GM23248 (cell line): Measurements from ENCODE around the gene ZNF408. TPM values are rescaled to one million over a fixed set of nuclear protein-coding genes. Genes with fewer than 3 reads are reported as not detected.

Source experiments
- DNase-seq: peaks from one replicate; pipeline ENCODE4 v3.0.0-alpha.2; 2015
- H2AFZ ChIP-seq: fragments of 200-600 bp; sonication (generic); 2 replicates; pipeline ENCODE4 v1.6.1; 2016; ENCODE audit warnings: antibody characterized with exemption
- H3F3A ChIP-seq: fragments of 200-600 bp; sonication (generic); 2 replicates; pipeline ENCODE4 v1.6.1; 2016; ENCODE audit warnings: mild to moderate bottlenecking, antibody characterized with exemption, mixed run types; ENCODE audit not compliant: insufficient read depth
- H3K27ac ChIP-seq: fragments of 200-600 bp; sonication (generic); 2 replicates; pipeline ENCODE4 v1.5.1; 2016; ENCODE audit warnings: mild to moderate bottlenecking
- H3K27me3 ChIP-seq: fragments of 200-600 bp; sonication (generic); replicated peaks from 2 replicates; pipeline ENCODE4 v1.6.1; 2016; ENCODE audit warnings: mild to moderate bottlenecking; ENCODE audit not compliant: insufficient read depth
- H3K36me3 ChIP-seq: fragments of 200-600 bp; sonication (generic); 2 replicates; pipeline ENCODE4 v1.6.1; 2016; ENCODE audit warnings: low read depth, mild to moderate bottlenecking
- H3K4me1 ChIP-seq: fragments of 200-600 bp; sonication (generic); 2 replicates; pipeline ENCODE4 v1.6.1; 2016; ENCODE audit warnings: mild to moderate bottlenecking; ENCODE audit not compliant: insufficient read depth
- H3K4me2 ChIP-seq: fragments of 200-600 bp; sonication (generic); one replicate; pipeline ENCODE4 v1.6.1; 2016; ENCODE audit warnings: mild to moderate bottlenecking; ENCODE audit not compliant: unreplicated experiment
- H3K4me3 ChIP-seq: fragments of 200-600 bp; sonication (generic); 2 replicates; pipeline ENCODE4 v1.5.1; 2016; ENCODE audit warnings: mild to moderate bottlenecking
- H3K79me2 ChIP-seq: fragments of 200-600 bp; sonication (generic); 2 replicates; pipeline ENCODE4 v1.6.1; 2016; ENCODE audit warnings: mild to moderate bottlenecking; ENCODE audit not compliant: insufficient read depth
- H3K9ac ChIP-seq: fragments of 200-600 bp; sonication (generic); 2 replicates; pipeline ENCODE4 v1.6.1; 2016; ENCODE audit warnings: mild to moderate bottlenecking
- H3K9me2 ChIP-seq: fragments of 200-600 bp; sonication (generic); 2 replicates; pipeline ENCODE4 v1.6.1; 2016; ENCODE audit warnings: mixed run types, mild to moderate bottlenecking, moderate library complexity; ENCODE audit not compliant: insufficient read depth
- H3K9me3 ChIP-seq: fragments of 200-600 bp; sonication (generic); one replicate; pipeline ENCODE4 v1.6.1; 2017; ENCODE audit warnings: low read depth
- H4K20me1 ChIP-seq: fragments of 200-600 bp; sonication (generic); 2 replicates; pipeline ENCODE4 v1.6.0; 2016; ENCODE audit not compliant: insufficient read depth
- EZH2 ChIP-seq: fragments of 200-600 bp; sonication (generic); IDR thresholded peaks from 2 replicates; pipeline ENCODE4 v1.6.1; 2018; ENCODE audit warnings: antibody characterized with exemption, mild to moderate bottlenecking; ENCODE audit not compliant: insufficient read depth, poor library complexity, severe bottlenecking
- EZH2phosphoT487 ChIP-seq: fragments of 200-600 bp; sonication (generic); IDR thresholded peaks from 2 replicates; pipeline ENCODE4 v1.6.1; 2018; ENCODE audit warnings: antibody characterized with exemption, moderate library complexity, mild to moderate bottlenecking, low read depth; ENCODE audit not compliant: insufficient read depth
- WGBS, 2 experiments: methylation state at CpG; one replicate each; pipeline ENCODE4 v1.1.6; 2015 to 2017; ENCODE audit warnings: low lambda C conversion rate in 2 of 2, low coverage in 1 of 2; ENCODE audit errors: missing lambda C conversion rate in 2 of 2; 5-methylcytosine and 5-hydroxymethylcytosine counted together
- in situ Hi-C: fragments of 300-500 bp; cut with MboI; formaldehyde crosslinking; loops from 2 replicates; pipeline ENCODE4 v1.15.0; 2020
- polyA plus RNA-seq: library from polyadenylated mRNA; unstranded; fragments of >200 nt; fragmentation: Nextera tagmentation; extraction: Ambion mirVana; gene quantifications from 2 replicates; pipeline ENCODE4 v1.2.1, GENCODE V29; 2016
- total RNA-seq: library from RNA; depleted of rRNA; stranded (reverse); fragments of >200 nt; shearing (Covaris generic); gene quantifications from 2 replicates; pipeline ENCODE4 v1.2.3, GENCODE V29; 2014

ZNF408 gene
- total and polyA plus RNA-seq, 2 experiments from 2014 or later: 9.6 to 9.9 TPM

DNA sequence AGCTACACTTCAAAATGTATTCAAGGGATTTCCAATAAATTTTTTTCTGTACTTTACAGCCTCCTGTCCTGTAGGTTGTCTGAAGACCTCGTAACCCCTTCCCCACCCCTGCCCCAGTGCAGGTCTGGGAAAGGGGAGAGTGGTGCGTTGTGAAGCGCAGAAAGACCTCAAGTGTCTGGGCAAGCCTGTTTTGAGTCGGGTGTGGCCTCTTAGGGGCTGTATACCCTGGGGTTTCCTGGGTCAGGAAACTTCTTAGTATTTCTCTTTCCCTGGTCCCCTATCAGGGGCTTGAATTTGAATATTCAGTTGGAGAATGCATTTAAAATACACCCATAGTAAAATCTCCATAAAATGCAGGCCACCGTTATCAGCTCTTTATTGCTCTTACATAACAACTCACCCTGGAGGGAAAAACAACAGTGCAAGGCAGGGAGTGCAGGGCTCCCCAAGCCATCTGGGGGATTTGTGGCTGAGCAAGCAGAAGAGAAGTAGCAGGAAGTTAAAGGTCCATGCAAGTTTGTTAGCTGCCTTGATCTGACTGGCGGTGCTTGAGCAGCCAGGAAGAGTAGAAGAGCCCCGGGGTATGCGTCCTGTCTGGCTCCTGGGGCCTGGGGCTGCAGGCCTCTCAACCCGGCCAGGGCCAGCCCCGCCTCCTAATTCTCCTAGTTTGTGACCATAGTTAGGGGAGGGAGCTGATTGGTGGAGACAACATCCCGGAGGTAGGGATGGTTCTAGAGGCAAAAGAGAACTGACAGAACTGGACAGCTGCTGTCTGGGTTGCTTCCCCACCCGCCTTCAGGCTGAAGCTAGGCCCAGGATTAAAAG lies 26.2 kb upstream of the ZNF408 start:
- in situ Hi-C loops: no loop called here

DNA sequence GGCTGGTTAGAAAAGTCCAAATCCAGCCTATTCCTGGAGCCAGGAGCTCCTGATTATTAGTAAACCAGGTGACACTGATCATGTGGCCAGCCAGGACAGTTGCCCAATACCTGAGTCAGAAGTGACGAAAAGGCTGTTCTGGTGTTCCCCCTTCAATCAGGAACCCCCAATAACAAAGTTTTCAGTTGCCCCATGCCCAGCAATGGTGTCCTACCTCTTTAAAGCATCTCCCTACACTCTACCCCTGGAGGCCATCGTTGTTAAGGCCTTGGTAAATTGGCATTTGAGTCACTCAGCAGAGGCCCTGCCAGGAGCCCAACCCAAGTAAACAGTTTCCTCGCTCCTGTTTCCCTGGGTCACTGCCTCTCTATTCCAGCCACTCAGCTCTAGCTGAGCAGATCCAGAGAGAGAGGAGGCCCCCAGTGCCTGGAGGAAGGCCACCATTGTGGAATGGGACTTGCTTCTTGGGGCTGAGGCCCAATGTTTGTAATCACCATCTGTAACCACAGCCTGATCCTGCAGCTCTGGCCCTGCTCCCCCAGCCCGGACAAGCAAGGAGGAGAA lies 25.5 kb upstream of the ZNF408 start:
- H3K4me2 ChIP-seq: peak overlapping the region; percentile 6
- H3K4me1 ChIP-seq: peaks cover 18% of the 10 kb centered on the region
- no peak overlapping the region for H3K4me3 ChIP-seq
- H2AFZ ChIP-seq: peak overlapping the region; percentile 8
- H3K79me2 ChIP-seq: no peaks in the 10 kb centered on the region
- H3K27ac ChIP-seq: peak overlapping the region; percentile 94
- in situ Hi-C loops: no loop called here
- H4K20me1 ChIP-seq: no peaks in the 10 kb centered on the region
- peaks cover 40% of the 10 kb centered on the region for H3F3A ChIP-seq
- H3K9ac ChIP-seq: peak overlapping the region; percentile 77
- H3K27me3 ChIP-seq: no peaks in the 10 kb centered on the region
- H3K9me3 ChIP-seq: no peaks in the 10 kb centered on the region
- no peaks in the 10 kb centered on the region for H3K9me2 ChIP-seq
- TF ChIP-seq EZH2: no peak
- TF ChIP-seq EZH2phosphoT487: no peak
- peak; percentile 92 for DNase-seq
- 12 to 13% methylated on average over 4 of the region's 4 CpGs for WGBS, 2 experiments
- peaks cover 19% of the 10 kb centered on the region; the same call in 1 of the 2 replicates for H3K36me3 ChIP-seq

More for the DNA sequence above, 26.2 kb upstream of the ZNF408 start:
- WGBS, 2 experiments: 57% methylated on average over 12 of the region's 12 CpGs
- Histone ChIP-seq H3K9me3 (no peaks in the 10 kb centered on the region), H2AFZ (peak overlapping the region; percentile 8), H3K36me3 (peaks cover 16% of the 10 kb centered on the region; the same call in 1 of the 2 replicates), H3K4me3 (no peak overlapping the region), H4K20me1 (no peaks in the 10 kb centered on the region), H3K9me2 (no peaks in the 10 kb centered on the region), H3K4me2 (peak overlapping the region; percentile 6), H3K79me2 (no peaks in the 10 kb centered on the region), H3K27ac (peak overlapping the region; percentile 94), H3K9ac (peak overlapping the region; percentile 77), H3K27me3 (no peaks in the 10 kb centered on the region), H3F3A (peaks cover 45% of the 10 kb centered on the region), H3K4me1 (peaks cover 18% of the 10 kb centered on the region)
- TF ChIP-seq EZH2phosphoT487: no peak
- no peak for DNase-seq

DNA sequence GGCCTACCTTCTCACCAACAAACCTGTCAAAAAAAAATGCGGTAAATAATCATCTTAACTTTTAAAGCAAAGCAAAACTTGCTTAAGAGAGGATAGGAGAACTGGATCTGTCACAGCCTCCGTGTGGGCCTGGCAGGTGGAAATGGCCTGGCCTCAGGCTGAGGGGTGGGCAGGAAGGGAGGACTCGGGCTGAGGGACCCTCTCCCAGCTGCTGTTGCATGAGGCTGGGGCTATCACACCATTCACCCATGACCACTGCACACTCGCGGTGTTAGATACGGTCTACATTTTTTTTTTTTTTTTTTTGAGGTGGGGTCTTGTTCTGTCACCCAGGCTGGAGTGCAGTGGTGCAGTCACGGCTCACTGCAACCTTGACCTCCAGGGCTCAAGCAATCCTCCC lies 24.9 kb upstream of the ZNF408 start:
- Histone ChIP-seq H3K4me2 (peak overlapping the region; percentile 6), H4K20me1 (no peaks in the 10 kb centered on the region), H3K27ac (peak overlapping the region; percentile 94), H2AFZ (peak overlapping the region; percentile 8), H3K9me2 (no peaks in the 10 kb centered on the region), H3K36me3 (peaks cover 24% of the 10 kb centered on the region; the same call in 1 of the 2 replicates), H3F3A (peaks cover 34% of the 10 kb centered on the region), H3K27me3 (no peaks in the 10 kb centered on the region), H3K4me3 (no peak overlapping the region), H3K9ac (peak overlapping the region; percentile 77), H3K4me1 (peaks cover 18% of the 10 kb centered on the region), H3K9me3 (no peaks in the 10 kb centered on the region), H3K79me2 (no peaks in the 10 kb centered on the region)
- in situ Hi-C loops: no loop called here
- no peak for TF ChIP-seq EZH2phosphoT487
- no peak for TF ChIP-seq EZH2
- no peak for DNase-seq
- 77 to 81% methylated on average over 7 of the region's 7 CpGs for WGBS, 2 experiments

DNA sequence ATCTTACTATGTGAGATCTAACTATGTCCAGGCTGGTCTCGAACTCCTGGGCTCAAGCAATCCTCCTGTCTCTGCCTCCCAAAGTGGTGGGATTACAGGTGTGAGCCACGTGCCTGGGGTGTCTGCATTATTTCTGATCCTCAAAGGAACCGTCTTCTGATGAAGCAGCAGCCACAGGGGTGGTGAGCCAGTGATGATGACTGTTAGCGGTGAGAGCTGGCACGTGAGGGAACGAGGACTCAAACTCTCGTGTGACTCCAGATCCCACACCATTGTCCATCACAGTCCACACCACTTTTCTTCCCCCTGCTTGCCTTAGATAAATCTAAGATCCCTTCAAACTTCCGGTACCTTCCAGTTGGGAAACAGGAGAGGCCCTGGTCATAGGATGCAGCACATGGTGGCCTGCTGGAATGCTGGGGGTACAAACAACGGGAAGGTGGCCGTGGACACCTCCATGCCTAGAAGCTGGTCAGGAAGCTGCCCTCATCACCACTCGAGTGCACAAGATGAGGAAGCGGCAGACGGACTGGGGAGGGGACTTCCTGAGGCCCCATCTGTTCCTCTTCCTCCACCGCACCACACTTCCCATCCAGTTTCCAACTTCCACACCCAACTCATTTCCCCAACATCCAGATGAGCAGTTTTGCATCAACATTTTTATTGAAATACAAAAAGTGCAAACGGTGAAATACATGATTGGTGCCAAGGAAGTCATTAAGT lies 24.2 kb upstream of the ZNF408 start:
- 81 to 85% methylated on average over 15 of the region's 15 CpGs for WGBS, 2 experiments
- H2AFZ ChIP-seq: no peak overlapping the region
- no peaks in the 10 kb centered on the region for H3K79me2 ChIP-seq
- in situ Hi-C loops: no loop called here
- no peak for DNase-seq
- peaks cover 14% of the 10 kb centered on the region for H3K4me1 ChIP-seq
- peaks cover 28% of the 10 kb centered on the region for H3F3A ChIP-seq
- H3K27ac ChIP-seq: peak overlapping the region; percentile 94
- no peaks in the 10 kb centered on the region for H3K9me3 ChIP-seq
- no peaks in the 10 kb centered on the region for H3K9me2 ChIP-seq
- peaks cover 28% of the 10 kb centered on the region; the same call in 1 of the 2 replicates for H3K36me3 ChIP-seq
- no peak for TF ChIP-seq EZH2phosphoT487
- TF ChIP-seq EZH2: no peak
- H4K20me1 ChIP-seq: no peaks in the 10 kb centered on the region
- H3K4me2 ChIP-seq: no peak overlapping the region
- H3K4me3 ChIP-seq: no peak overlapping the region
- no peak overlapping the region for H3K9ac ChIP-seq
- H3K27me3 ChIP-seq: no peaks in the 10 kb centered on the region
